HG03196 (cell line): ENCODE measurements around the gene HOXA9.

Experiments
- ATAC-seq: cut with Tn5 transposase; IDR thresholded peaks from one replicate; pipeline ENCODE4 v1.9.1; 2021; ENCODE audit not compliant: unreplicated experiment

The HOXA9 gene

GRCh38 chr7:27154901-27155815 lies 10.2 kb downstream of the HOXA9 start:
- ATAC-seq: no peak

GRCh38 chr7:27154369-27154768 lies 11.0 kb downstream of the HOXA9 start:
- no peak for ATAC-seq

- ATAC-seq: no peak
Measured at GRCh38 chr7:27153526-27153925, 11.8 kb downstream of the HOXA9 start.

- ATAC-seq: no peak
Measured at GRCh38 chr7:27152816-27153442, 12.4 kb downstream of the HOXA9 start.

- ATAC-seq: no peak
Measured at GRCh38 chr7:27151931-27152815, 13.2 kb downstream of the HOXA9 start, which contains the start of gene HOXA3. HOXA3 (minus strand) TSS chr7:27152583; CDS start chr7:27110640, 41,943 bp downstream.

- no peak for ATAC-seq
Measured at GRCh38 chr7:27151341-27151930, 13.9 kb downstream of the HOXA9 start.

GRCh38 chr7:27150568-27151340 lies 14.6 kb downstream of the HOXA9 start:
- ATAC-seq: peak; percentile 54

- no peak for ATAC-seq
Measured at GRCh38 chr7:27149842-27150567, 15.3 kb downstream of the HOXA9 start.

- ATAC-seq: no peak
Measured at GRCh38 chr7:27148756-27149641, 16.3 kb downstream of the HOXA9 start.

- no peak for ATAC-seq
Measured at GRCh38 chr7:27148031-27148755, 17.1 kb downstream of the HOXA9 start.

- ATAC-seq: no peak
Measured at GRCh38 chr7:27147199-27148030, 17.9 kb downstream of the HOXA9 start, which contains the start of gene HOXA6. HOXA6 (minus strand) TSS chr7:27147774; CDS start chr7:27147749, 25 bp downstream.

GRCh38 chr7:27146491-27147198 lies 18.7 kb downstream of the HOXA9 start:
- no peak for ATAC-seq

GRCh38 chr7:27145914-27146412 lies 19.4 kb downstream of the HOXA9 start:
- ATAC-seq: no peak

- ATAC-seq: no peak
Measured at GRCh38 chr7:27145165-27145913, 20.0 kb downstream of the HOXA9 start.

GRCh38 chr7:27144781-27145164 lies 20.6 kb downstream of the HOXA9 start:
- ATAC-seq: no peak
